MM.1S (cell line): ENCODE data around the gene SLC17A9.

Experiments
- DNase-seq: peaks from one replicate; pipeline ENCODE4 v3.0.0-alpha.2; 2015
- H2AFZ ChIP-seq: fragments of 300-600 bp; sonication (generic); 2 replicates; pipeline ENCODE4 v1.6.0; 2016; ENCODE audit warnings: antibody characterized with exemption, low read length
- H3F3A ChIP-seq: fragments of 300-600 bp; sonication (generic); 2 replicates; pipeline ENCODE4 v1.6.1; 2016; ENCODE audit warnings: mild to moderate bottlenecking, antibody characterized with exemption, low read length, moderate library complexity, mixed read lengths; ENCODE audit not compliant: insufficient read depth
- H3K27ac ChIP-seq: fragments of 300-600 bp; sonication (generic); 2 replicates; pipeline ENCODE4 v1.5.1; 2016; ENCODE audit warnings: mild to moderate bottlenecking, low read length
- H3K27me3 ChIP-seq: fragments of 300-600 bp; sonication (generic); replicated peaks from 2 replicates; pipeline ENCODE4 v1.6.0; 2016; ENCODE audit warnings: low read length; ENCODE audit not compliant: insufficient read depth
- H3K36me3 ChIP-seq: fragments of 300-600 bp; sonication (generic); replicated peaks from 2 replicates; pipeline ENCODE4 v1.6.1; 2016; ENCODE audit warnings: mild to moderate bottlenecking, low read length, mixed read lengths; ENCODE audit not compliant: insufficient read depth
- H3K4me1 ChIP-seq: fragments of 300-600 bp; sonication (generic); 2 replicates; pipeline ENCODE4 v1.6.1; 2016; ENCODE audit warnings: low read length, mixed read lengths
- H3K4me2 ChIP-seq: fragments of 300-600 bp; sonication (generic); 2 replicates; pipeline ENCODE4 v1.6.0; 2016; ENCODE audit warnings: low read depth, low read length
- H3K4me3 ChIP-seq: fragments of 300-600 bp; sonication (generic); 2 replicates; pipeline ENCODE4 v1.5.1; 2016; ENCODE audit warnings: low read length, mixed read lengths
- H3K79me2 ChIP-seq: fragments of 300-600 bp; sonication (generic); 2 replicates; pipeline ENCODE4 v1.6.1; 2016; ENCODE audit warnings: mixed run types, low read length, mixed read lengths
- H3K9ac ChIP-seq: fragments of 300-600 bp; sonication (generic); 2 replicates; pipeline ENCODE4 v1.6.1; 2016; ENCODE audit warnings: low read length, mixed read lengths
- H3K9me2 ChIP-seq: fragments of 300-600 bp; sonication (generic); replicated peaks from 2 replicates; pipeline ENCODE4 v1.6.1; 2016; ENCODE audit warnings: mild to moderate bottlenecking, low read length, mixed read lengths; ENCODE audit not compliant: insufficient read depth
- H3K9me3 ChIP-seq: fragments of 300-600 bp; sonication (generic); replicated peaks from 2 replicates; pipeline ENCODE4 v1.6.1; 2016; ENCODE audit warnings: mild to moderate bottlenecking, low read length, mixed read lengths; ENCODE audit not compliant: insufficient read depth
- H4K20me1 ChIP-seq: fragments of 300-600 bp; sonication (generic); 2 replicates; pipeline ENCODE4 v1.6.1; 2016; ENCODE audit warnings: mild to moderate bottlenecking, low read length, moderate library complexity, mixed read lengths; ENCODE audit not compliant: insufficient read depth
- EZH2 ChIP-seq: fragments of 300-600 bp; sonication (generic); optimal IDR thresholded peaks from 2 replicates; pipeline ENCODE3; 2017; ENCODE audit warnings: low read depth, mild to moderate bottlenecking, antibody characterized with exemption, low read length, mixed read lengths
- EZH2phosphoT487 ChIP-seq: fragments of 300-600 bp; sonication (generic); IDR thresholded peaks from 2 replicates; pipeline ENCODE4 v1.6.1; 2018; ENCODE audit warnings: antibody characterized with exemption, low read length
- TF ChIP-seq, protein P1 (sequence below): fragments of 300-600 bp; sonication (generic); IDR thresholded peaks from 2 replicates; pipeline ENCODE4 v1.5.1; 2016; ENCODE audit warnings: antibody characterized with exemption, low read length, mixed read lengths

Gene SLC17A9

DNA sequence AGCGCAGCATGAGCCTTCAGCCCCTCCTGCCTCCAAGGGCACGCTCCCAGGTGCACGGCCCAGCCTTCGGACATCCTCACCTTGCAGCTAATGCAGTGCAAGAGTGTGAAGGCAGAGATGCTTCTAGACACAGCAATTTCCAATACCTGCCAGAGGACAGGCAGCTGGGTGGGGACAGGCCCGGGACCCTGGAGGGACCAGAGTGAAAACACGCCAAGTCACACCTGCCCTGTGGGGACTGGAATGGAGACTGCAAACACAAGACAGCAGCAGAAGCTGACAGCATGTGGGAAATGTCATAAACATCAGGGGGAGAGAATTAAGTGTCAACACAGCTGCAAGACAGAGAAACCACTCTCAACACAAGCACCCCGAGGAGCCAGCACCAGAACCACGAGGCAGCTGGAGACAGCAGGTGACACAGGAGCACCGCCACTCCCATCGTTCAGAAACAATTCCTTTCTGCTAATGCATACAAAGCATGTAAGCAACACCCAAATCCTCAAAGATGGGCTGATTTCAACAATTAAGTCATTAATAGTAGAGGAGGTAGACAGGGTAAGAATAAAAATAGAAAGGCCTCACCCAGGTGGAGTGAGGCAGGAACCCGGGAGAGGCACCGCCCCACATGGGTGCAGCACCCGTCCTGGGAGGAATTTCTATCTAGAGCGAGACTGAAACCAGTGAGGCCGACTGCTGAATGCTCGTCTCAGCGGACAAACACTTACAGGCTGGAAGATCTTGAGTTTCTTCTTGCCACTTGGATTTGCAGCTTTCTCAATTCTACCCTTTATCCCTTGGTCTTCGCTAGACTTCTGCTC is 43.3 kb upstream of the SLC17A9 start:
- Histone ChIP-seq H3K27me3 (no peaks in the 10 kb centered on the region), H3K9me2 (no peaks in the 10 kb centered on the region), H4K20me1 (peaks cover 23% of the 10 kb centered on the region), H3K9ac (no peak overlapping the region), H2AFZ (no peak overlapping the region), H3F3A (no peaks in the 10 kb centered on the region), H3K79me2 (peaks cover 68% of the 10 kb centered on the region), H3K4me1 (no peaks in the 10 kb centered on the region), H3K27ac (no peak overlapping the region), H3K36me3 (peaks cover 30% of the 10 kb centered on the region), H3K9me3 (no peaks in the 10 kb centered on the region), H3K4me3 (no peak overlapping the region), H3K4me2 (no peak overlapping the region)
- DNase-seq = no peak
- TF ChIP-seq, protein P1, sequence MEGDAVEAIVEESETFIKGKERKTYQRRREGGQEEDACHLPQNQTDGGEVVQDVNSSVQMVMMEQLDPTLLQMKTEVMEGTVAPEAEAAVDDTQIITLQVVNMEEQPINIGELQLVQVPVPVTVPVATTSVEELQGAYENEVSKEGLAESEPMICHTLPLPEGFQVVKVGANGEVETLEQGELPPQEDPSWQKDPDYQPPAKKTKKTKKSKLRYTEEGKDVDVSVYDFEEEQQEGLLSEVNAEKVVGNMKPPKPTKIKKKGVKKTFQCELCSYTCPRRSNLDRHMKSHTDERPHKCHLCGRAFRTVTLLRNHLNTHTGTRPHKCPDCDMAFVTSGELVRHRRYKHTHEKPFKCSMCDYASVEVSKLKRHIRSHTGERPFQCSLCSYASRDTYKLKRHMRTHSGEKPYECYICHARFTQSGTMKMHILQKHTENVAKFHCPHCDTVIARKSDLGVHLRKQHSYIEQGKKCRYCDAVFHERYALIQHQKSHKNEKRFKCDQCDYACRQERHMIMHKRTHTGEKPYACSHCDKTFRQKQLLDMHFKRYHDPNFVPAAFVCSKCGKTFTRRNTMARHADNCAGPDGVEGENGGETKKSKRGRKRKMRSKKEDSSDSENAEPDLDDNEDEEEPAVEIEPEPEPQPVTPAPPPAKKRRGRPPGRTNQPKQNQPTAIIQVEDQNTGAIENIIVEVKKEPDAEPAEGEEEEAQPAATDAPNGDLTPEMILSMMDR = no peak
- TF ChIP-seq EZH2phosphoT487 = no peak
- TF ChIP-seq EZH2 = no peak

DNA sequence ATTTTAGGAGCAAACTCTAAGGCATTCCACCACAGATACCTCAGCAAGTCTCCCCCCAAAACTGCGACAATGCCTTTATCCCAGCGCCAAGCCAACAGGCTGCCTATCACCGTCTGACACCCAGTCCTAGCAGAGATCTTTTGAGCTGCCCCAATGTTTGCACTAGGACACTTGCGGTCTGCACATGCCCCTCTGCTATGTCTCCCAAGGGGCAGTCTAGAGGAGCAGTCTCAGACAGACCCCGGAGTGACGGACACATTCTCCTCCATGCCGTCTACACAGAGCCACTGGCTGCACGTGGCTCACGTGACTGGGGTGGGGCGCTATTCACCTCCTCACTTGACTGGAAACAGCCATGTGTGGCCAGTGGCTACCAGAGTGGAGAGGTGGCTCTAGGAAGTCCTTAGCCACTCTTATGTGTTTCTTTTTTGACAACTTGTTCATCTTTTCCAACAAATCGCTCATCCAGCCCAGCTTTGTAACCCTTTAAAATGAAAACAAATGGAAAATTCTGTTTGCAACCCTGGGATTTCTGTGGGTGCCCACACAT is 42.2 kb upstream of the SLC17A9 start:
- Histone ChIP-seq H3K79me2 (peaks cover 79% of the 10 kb centered on the region), H3K36me3 (peaks cover 28% of the 10 kb centered on the region)

DNA sequence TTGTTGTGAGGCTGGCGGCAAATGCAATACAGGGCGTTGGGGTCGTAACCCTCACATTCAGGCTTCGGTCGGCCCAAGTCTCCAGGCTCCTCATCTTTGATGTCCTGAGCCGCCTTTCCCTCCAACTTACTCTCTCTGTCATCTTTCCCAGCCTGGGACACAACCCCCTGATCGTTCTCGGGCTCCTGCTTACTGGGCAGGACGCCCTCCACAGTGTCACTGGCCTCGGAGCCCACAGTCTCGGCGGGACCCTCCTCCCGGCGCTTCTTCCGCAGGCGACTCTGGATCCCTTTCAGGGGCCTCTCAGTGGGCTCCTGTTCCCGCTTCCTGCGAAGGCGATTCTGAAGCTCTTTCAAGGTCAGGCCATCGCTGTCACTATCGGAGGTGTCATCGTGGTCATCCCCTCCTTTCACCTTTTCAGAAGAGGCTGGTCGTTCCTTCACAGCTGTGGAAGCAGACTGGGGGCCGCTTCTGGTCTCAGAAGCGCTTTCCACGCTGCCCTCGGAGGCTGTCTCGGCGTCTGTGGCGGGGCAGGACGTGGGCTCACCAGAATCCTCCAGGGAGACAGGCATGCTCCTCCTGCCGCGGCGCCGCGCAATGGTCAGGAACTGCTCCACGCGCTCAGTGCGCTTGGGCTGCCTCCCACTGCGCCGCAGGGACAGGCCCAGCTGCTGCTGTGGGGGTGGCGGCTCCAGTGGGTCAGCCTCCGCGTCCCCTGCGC is 41.6 kb upstream of the SLC17A9 start:
- Histone ChIP-seq H3K4me3 (no peak overlapping the region), H3K4me2 (no peak overlapping the region), H3K27me3 (no peaks in the 10 kb centered on the region), H3K9me2 (no peaks in the 10 kb centered on the region), H3K9ac (no peak overlapping the region), H2AFZ (no peak overlapping the region), H3F3A (no peaks in the 10 kb centered on the region), H3K4me1 (no peaks in the 10 kb centered on the region), H3K36me3 (peaks cover 24% of the 10 kb centered on the region), H3K27ac (no peak overlapping the region), H3K9me3 (no peaks in the 10 kb centered on the region), H4K20me1 (peaks cover 41% of the 10 kb centered on the region), H3K79me2 (peaks cover 86% of the 10 kb centered on the region)
- TF ChIP-seq, protein P1 = no peak
- TF ChIP-seq EZH2phosphoT487 (no peak), EZH2 (no peak)
- DNase-seq = no peak

More for the DNA sequence above, 42.2 kb upstream of the SLC17A9 start:
- Histone ChIP-seq H3K9me2 (no peaks in the 10 kb centered on the region), H3K27ac (no peak overlapping the region), H3K4me1 (no peaks in the 10 kb centered on the region), H3K9me3 (no peaks in the 10 kb centered on the region), H3K4me2 (no peak overlapping the region), H4K20me1 (peaks cover 34% of the 10 kb centered on the region), H3F3A (no peaks in the 10 kb centered on the region), H3K27me3 (no peaks in the 10 kb centered on the region), H3K4me3 (no peak overlapping the region), H3K9ac (no peak overlapping the region), H2AFZ (no peak overlapping the region)
- TF ChIP-seq, protein P1 = no peak
- no peak for TF ChIP-seq EZH2
- TF ChIP-seq EZH2phosphoT487 = no peak
- no peak for DNase-seq
